Vagina (tissue), 2 donors: ENCODE data around the gene DOCK4.

Source experiments
- POLR2A ChIP-seq, 2 donors: fragments of 450-650 bp; IDR thresholded peaks; one replicate each; pipeline ENCODE4 v1.6.1; 2017; ENCODE audit warnings: antibody characterized with exemption in 2 of 2, mild to moderate bottlenecking in 2 of 2, moderate library complexity in 2 of 2
- TF ChIP-seq, protein P1 (sequence below), 3 experiments: fragments of 450-650 bp in 2 of 3; fragments of 200-600 bp in 1 of 3; sonication (generic) in 1 of 3; IDR thresholded peaks; one replicate each; pipeline ENCODE4 v1.5.1; 2017 to 2019; ENCODE audit warnings: antibody characterized with exemption in 3 of 3, mild to moderate bottlenecking in 2 of 3, moderate library complexity in 2 of 3

DNA sequence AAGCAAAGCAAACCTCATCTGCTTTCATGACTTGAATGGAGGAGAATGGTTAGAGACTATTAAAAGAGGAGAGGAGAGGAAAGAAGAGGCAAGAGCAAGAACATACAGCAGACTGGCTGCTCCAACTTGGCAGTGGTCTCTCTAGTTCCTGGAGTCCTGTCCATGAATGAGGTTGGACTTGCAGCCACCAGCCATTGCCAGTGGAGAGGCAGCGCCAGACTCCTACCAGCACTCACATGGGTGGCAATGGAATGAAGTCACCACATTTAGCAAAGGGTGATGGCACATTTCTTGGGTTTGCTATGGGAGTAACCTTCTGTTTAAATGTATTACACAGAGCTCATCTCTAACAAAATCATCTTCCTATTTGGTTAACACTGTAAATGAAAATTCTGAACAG is 386.1 kb downstream of the DOCK4 start:
- TF ChIP-seq, protein P1, sequence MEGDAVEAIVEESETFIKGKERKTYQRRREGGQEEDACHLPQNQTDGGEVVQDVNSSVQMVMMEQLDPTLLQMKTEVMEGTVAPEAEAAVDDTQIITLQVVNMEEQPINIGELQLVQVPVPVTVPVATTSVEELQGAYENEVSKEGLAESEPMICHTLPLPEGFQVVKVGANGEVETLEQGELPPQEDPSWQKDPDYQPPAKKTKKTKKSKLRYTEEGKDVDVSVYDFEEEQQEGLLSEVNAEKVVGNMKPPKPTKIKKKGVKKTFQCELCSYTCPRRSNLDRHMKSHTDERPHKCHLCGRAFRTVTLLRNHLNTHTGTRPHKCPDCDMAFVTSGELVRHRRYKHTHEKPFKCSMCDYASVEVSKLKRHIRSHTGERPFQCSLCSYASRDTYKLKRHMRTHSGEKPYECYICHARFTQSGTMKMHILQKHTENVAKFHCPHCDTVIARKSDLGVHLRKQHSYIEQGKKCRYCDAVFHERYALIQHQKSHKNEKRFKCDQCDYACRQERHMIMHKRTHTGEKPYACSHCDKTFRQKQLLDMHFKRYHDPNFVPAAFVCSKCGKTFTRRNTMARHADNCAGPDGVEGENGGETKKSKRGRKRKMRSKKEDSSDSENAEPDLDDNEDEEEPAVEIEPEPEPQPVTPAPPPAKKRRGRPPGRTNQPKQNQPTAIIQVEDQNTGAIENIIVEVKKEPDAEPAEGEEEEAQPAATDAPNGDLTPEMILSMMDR (IDR thresholded peaks at IDR 0.05), result no peak
- TF ChIP-seq POLR2A (IDR thresholded peaks at IDR 0.05), result no peak
